Colonic mucosa (tissue), 4 donors: ENCODE data around the gene UBE3D. TPM values are rescaled to one million over a fixed set of nuclear protein-coding genes. Genes with fewer than 3 reads are reported as not detected.
A peak's percentile ranks its signal among the peaks of the same experiment; 100 is the strongest.

Experiments
- DNase-seq: peaks from one replicate; pipeline ENCODE4 v3.0.0-alpha.2; 2020
- H3K27ac ChIP-seq: fragments of 200-600 bp; one replicate; pipeline ENCODE4 v1.8.0; 2021
- H3K27me3 ChIP-seq: fragments of 200-600 bp; one replicate; pipeline ENCODE4 v1.8.0; 2021
- H3K36me3 ChIP-seq: fragments of 200-600 bp; one replicate; pipeline ENCODE4 v1.8.0; 2021
- H3K4me1 ChIP-seq: fragments of 200-600 bp; one replicate; pipeline ENCODE4 v1.8.0; 2021; ENCODE audit warnings: mild to moderate bottlenecking
- H3K4me3 ChIP-seq: fragments of 200-600 bp; one replicate; pipeline ENCODE4 v1.8.0; 2021
- H3K9ac ChIP-seq, 2 donors: one replicate each; pipeline ENCODE4 v1.7.0; 2013; ENCODE audit warnings: control low read depth in 2 of 2, low read depth in 2 of 2, low read length in 2 of 2
- H3K9me3 ChIP-seq: fragments of 200-600 bp; one replicate; pipeline ENCODE4 v1.8.0; 2021
- CTCF ChIP-seq: fragments of 200-600 bp; IDR thresholded peaks from one replicate; pipeline ENCODE4 v1.8.0; 2022; ENCODE audit warnings: antibody characterized with exemption, mild to moderate bottlenecking
- intact Hi-C: fragments of 100-400 bp; cut with DNase I; formaldehyde crosslinking; loops from one replicate; pipeline ENCODE4 v1.14.1; 2022
- total RNA-seq, 2 donors: library from RNA; stranded (reverse); fragmentation: NEBNext Ultra II Directional in 1 of 2; extraction: Animal tissue kit (Norgen Biotek cat#: 25700) in 1 of 2; gene quantifications; one replicate each; pipeline ENCODE4 v1.2.1, GENCODE V29; 2021
- donor health status: healthy.
- donor health status: DM: no; HTN: no; CAD: no.
- donor health status: DM: no; HTN: no; CAD: no.

The UBE3D gene
- total RNA-seq, 2 donors from 2014 or later: 3.6 to 3.8 TPM

GRCh38 chr6:83069633-83070032 lies 4.0 kb upstream of the UBE3D start:
- no peaks in the 10 kb centered on the region for H3K27me3 ChIP-seq
- no peaks in the 10 kb centered on the region for H3K9me3 ChIP-seq
- TF ChIP-seq CTCF: no peak
- no peak for DNase-seq
- H3K4me3 ChIP-seq: no peak overlapping the region
- no peaks in the 10 kb centered on the region for H3K4me1 ChIP-seq
- H3K36me3 ChIP-seq: no peaks in the 10 kb centered on the region
- no peak overlapping the region for H3K27ac ChIP-seq
- intact Hi-C loops: loop anchor here (5.0 to 10.0 kb wide), 3 partner anchors 123 to 445 kb away; partner anchors contain the start of genes PGM3, PRSS35 and RWDD2A
- no peak overlapping the region for H3K9ac ChIP-seq

- H3K36me3 ChIP-seq: no peaks in the 10 kb centered on the region
- H3K9ac ChIP-seq: peak overlapping the region in 1 of 2 donors; percentile 94
- H3K27ac ChIP-seq: peak overlapping the region; percentile 96
- H3K4me1 ChIP-seq: no peaks in the 10 kb centered on the region
- DNase-seq: no peak
- peak overlapping the region; percentile 92 for H3K4me3 ChIP-seq
- no peaks in the 10 kb centered on the region for H3K9me3 ChIP-seq
- no peaks in the 10 kb centered on the region for H3K27me3 ChIP-seq
- TF ChIP-seq CTCF: no peak
- intact Hi-C loops: loop anchor here (5.0 kb wide), 2 partner anchors 124 to 149 kb away; partner anchors contain the start of genes PGM3 and RWDD2A
These were observed 3.0 kb upstream of the UBE3D start for GRCh38 chr6:83068616-83069015.

GRCh38 chr6:83067448-83068439 lies 2.1 kb upstream of the UBE3D start, which contains the start of gene DOP1A:
Gene DOP1A (plus strand): TSS chr6:83067671. CDS start chr6:83096978, 29,307 bp downstream.
- Histone ChIP-seq H3K4me3 (peak within 1 kb of the TSS; percentile 92), H3K9ac (peak within 1 kb of the TSS; percentile 94 to 97), H3K9me3 (no peaks in the 10 kb centered on the region), H3K27me3 (no peaks in the 10 kb centered on the region), H3K27ac (peak within 1 kb of the TSS; percentile 96), H3K4me1 (no peaks in the 10 kb centered on the region), H3K36me3 (no peaks in the 10 kb centered on the region)
- peak; percentile 98 for DNase-seq
- intact Hi-C loops: loop anchor here (5.0 kb wide), 2 partner anchors 125 to 150 kb away; partner anchors contain the start of genes PGM3 and RWDD2A
- TF ChIP-seq CTCF: peak; percentile 96

- H3K36me3 ChIP-seq: no peaks in the 10 kb centered on the region
- no peaks in the 10 kb centered on the region for H3K9me3 ChIP-seq
- H3K4me3 ChIP-seq: no peak overlapping the region
- DNase-seq: no peak
- no peak overlapping the region for H3K9ac ChIP-seq
- no peak overlapping the region for H3K27ac ChIP-seq
- no peaks in the 10 kb centered on the region for H3K27me3 ChIP-seq
- H3K4me1 ChIP-seq: no peaks in the 10 kb centered on the region
- TF ChIP-seq CTCF: no peak
- intact Hi-C loops: no loop called here
These were observed 3.4 kb downstream of the UBE3D start for GRCh38 chr6:83062225-83062624.

GRCh38 chr6:83061190-83061589 lies 4.5 kb downstream of the UBE3D start:
- DNase-seq: no peak
- intact Hi-C loops: no loop called here
- H3K27ac ChIP-seq: no peak overlapping the region
- H3K9me3 ChIP-seq: no peaks in the 10 kb centered on the region
- H3K27me3 ChIP-seq: no peaks in the 10 kb centered on the region
- H3K4me3 ChIP-seq: no peak overlapping the region
- H3K36me3 ChIP-seq: no peaks in the 10 kb centered on the region
- H3K9ac ChIP-seq: no peak overlapping the region
- no peaks in the 10 kb centered on the region for H3K4me1 ChIP-seq
- TF ChIP-seq CTCF: no peak
